Cortex of kidney (tissue), 1 donor: ENCODE results near the gene CYP27C1.
"Not testable (repeated sequence)": the region's sequence is repeated elsewhere in the genome, so short reads cannot be mapped to it uniquely, and the experiment has no call there.

ENCODE experiments used
- DNase-seq: peaks from one replicate; lab custom pipeline; 2025; lab: John Stamatoyannopoulos, UW

CYP27C1 gene

GRCh38 chr2:127170452-127171197 lies 49.5 kb downstream of the CYP27C1 start:
- no peak for DNase-seq

- no peak for DNase-seq
Measured at GRCh38 chr2:127170021-127170420, 50.1 kb downstream of the CYP27C1 start.

- DNase-seq: no peak
Measured at GRCh38 chr2:127169066-127169660, 50.9 kb downstream of the CYP27C1 start.

- no peak for DNase-seq
Measured at GRCh38 chr2:127166231-127166860, 53.8 kb downstream of the CYP27C1 start.

GRCh38 chr2:127165539-127165935 lies 54.6 kb downstream of the CYP27C1 start:
- no peak for DNase-seq

GRCh38 chr2:127164761-127165538 lies 55.1 kb downstream of the CYP27C1 start:
- no peak for DNase-seq

GRCh38 chr2:127163921-127164320 lies 56.2 kb downstream of the CYP27C1 start:
- no peak for DNase-seq

- DNase-seq: not testable (repeated sequence)
Measured at GRCh38 chr2:127163090-127163406, 57.1 kb downstream of the CYP27C1 start.

- DNase-seq: no peak
Measured at GRCh38 chr2:127162261-127163089, 57.6 kb downstream of the CYP27C1 start.

GRCh38 chr2:127161176-127162136 lies 58.6 kb downstream of the CYP27C1 start:
- DNase-seq: no peak

GRCh38 chr2:127160676-127161075 lies 59.4 kb downstream of the CYP27C1 start:
- no peak for DNase-seq

GRCh38 chr2:127159543-127159942 lies 60.6 kb downstream of the CYP27C1 start:
- DNase-seq: no peak

- DNase-seq: no peak
Measured at GRCh38 chr2:127158614-127159290, 61.3 kb downstream of the CYP27C1 start.

- DNase-seq: no peak
Measured at GRCh38 chr2:127157651-127158485, 62.2 kb downstream of the CYP27C1 start.

GRCh38 chr2:127157114-127157513 lies 63.0 kb downstream of the CYP27C1 start:
- DNase-seq: no peak

GRCh38 chr2:127155947-127156346 lies 64.2 kb downstream of the CYP27C1 start:
- DNase-seq: no peak

GRCh38 chr2:127155028-127155581 lies 65.0 kb downstream of the CYP27C1 start:
- no peak for DNase-seq

GRCh38 chr2:127154396-127154795 lies 65.7 kb downstream of the CYP27C1 start:
- no peak for DNase-seq

GRCh38 chr2:127153691-127154158 lies 66.4 kb downstream of the CYP27C1 start:
- DNase-seq: no peak
